Caco-2 (cell line): ENCODE results near the gene ALDH1A3. TPM values are rescaled to one million over a fixed set of nuclear protein-coding genes. Genes with fewer than 3 reads are reported as not detected.
A peak's percentile ranks its signal among the peaks of the same experiment; 100 is the strongest.

ENCODE experiments used
- Bru-seq: library from RNA; stranded (reverse); fragments of 400-500 nt; gene quantifications from one replicate; lab custom pipeline; 2021; lab: Mats Ljungman, UMichigan
- BruChase-seq, 2 experiments: library from RNA; stranded (reverse); fragments of 400-500 nt; gene quantifications; one replicate each; lab custom pipeline; 2021; lab: Mats Ljungman, UMichigan
- BruUV-seq: library from RNA; stranded (reverse); fragments of 400-500 nt; replicated peaks from 2 replicates; lab custom pipeline; 2021; lab: Mats Ljungman, UMichigan
- CTCF ChIA-PET: fragments of 300-600 bp; sonication (Branson Sonifier 250); formaldehyde crosslinking; loops from one replicate; lab custom pipeline; 2022; ENCODE audit warnings: antibody characterized with exemption; lab: Charles Lee
- POLR2A ChIA-PET: fragments of 300-600 bp; sonication (Branson Sonifier 250); formaldehyde crosslinking; loops from one replicate; lab custom pipeline; 2022; ENCODE audit warnings: antibody characterized with exemption; lab: Charles Lee
- DNase-seq, 2 experiments: peaks; one replicate each; pipeline versions ENCODE4 v3.0.0 to v3.0.0-alpha.2; 2020 to 2022
- H3K27me3 ChIP-seq: replicated peaks from 2 replicates; pipeline ENCODE4 v1.6.0; 2011; ENCODE audit warnings: low read length; ENCODE audit not compliant: control insufficient read depth, insufficient read depth
- H3K36me3 ChIP-seq: 2 replicates; pipeline ENCODE4 v1.5.1; 2011; ENCODE audit warnings: low read length; ENCODE audit not compliant: control insufficient read depth, insufficient read depth
- H3K4me1 ChIP-seq: fragments of 250-450 bp; sonication (Bioruptor Pico); 2 replicates; pipeline ENCODE4 v1.5.1; 2020; ENCODE audit warnings: mild to moderate bottlenecking
- H3K4me3 ChIP-seq: 2 replicates; pipeline ENCODE4 v1.5.1; 2011; ENCODE audit warnings: low read depth, mild to moderate bottlenecking, control low read depth, low read length
- H3K9me3 ChIP-seq: fragments of 250-450 bp; sonication (Bioruptor Pico); 2 replicates; pipeline ENCODE4 v1.5.1; 2020; ENCODE audit warnings: mild to moderate bottlenecking, moderate library complexity
- H3K27ac Mint-ChIP-seq: one replicate; pipeline ENCODE4 v1.8.0; 2022; ENCODE audit warnings: mixed read lengths; ENCODE audit not compliant: unreplicated experiment
- H3K27me3 Mint-ChIP-seq: one replicate; pipeline ENCODE4 v1.8.0; 2022; ENCODE audit warnings: mixed read lengths; ENCODE audit not compliant: insufficient read depth, unreplicated experiment
- H3K36me3 Mint-ChIP-seq: one replicate; pipeline ENCODE4 v1.8.0; 2022; ENCODE audit warnings: mild to moderate bottlenecking, mixed read lengths; ENCODE audit not compliant: insufficient read depth, unreplicated experiment
- H3K4me1 Mint-ChIP-seq: one replicate; pipeline ENCODE4 v1.8.0; 2022; ENCODE audit warnings: low read depth, mixed read lengths; ENCODE audit not compliant: unreplicated experiment
- H3K4me3 Mint-ChIP-seq: one replicate; pipeline ENCODE4 v1.8.0; 2022; ENCODE audit warnings: mild to moderate bottlenecking, moderate library complexity, mixed read lengths; ENCODE audit not compliant: unreplicated experiment
- H3K9me3 Mint-ChIP-seq: one replicate; pipeline ENCODE4 v1.8.0; 2022; ENCODE audit warnings: mixed read lengths; ENCODE audit not compliant: unreplicated experiment
- intact Hi-C: fragments of 100-400 bp; cut with micrococcal nuclease; formaldehyde crosslinking; loops from one replicate; pipeline ENCODE4 v1.10.0; 2022; ENCODE audit not compliant: unreplicated experiment
- long read RNA-seq: library from polyadenylated mRNA; stranded (forward); transcript quantifications from one replicate; pipeline ENCODE4 v2.0.0, GENCODE V29; 2022
- total RNA-seq: library from RNA; stranded (reverse); gene quantifications from 2 replicates; pipeline ENCODE4 v1.2.3, GENCODE V29; 2022
- TF ChIP-seq, protein P1 (sequence below), 2 experiments: fragments of 200-600 bp in 1 of 2; IDR thresholded peaks; 1 replicate in 1 of 2; 2 replicates in 1 of 2; pipeline versions ENCODE4 v1.5.1 to v1.8.0; 2011 to 2022; ENCODE audit warnings: antibody characterized with exemption in 1 of 2, control low read depth in 1 of 2, inconsistent platforms in 1 of 2, low read depth in 1 of 2, low read length in 1 of 2, mild to moderate bottlenecking in 1 of 2, moderate library complexity in 1 of 2; ENCODE audit not compliant: insufficient read depth in 1 of 2, severe bottlenecking in 1 of 2, unreplicated experiment in 1 of 2

Gene ALDH1A3
- total RNA-seq = 3.9 and 6.6 TPM in 2 replicates
- Bru-seq, nascent RNA = percentile 35 among the genes with signal in this experiment
- BruChase-seq, experiment 1, labeled RNA remaining after a 2-hour chase = percentile 40 among the genes with signal in this experiment
- BruChase-seq, experiment 2, labeled RNA remaining after a 6-hour chase = percentile 47 among the genes with signal in this experiment
- long read RNA-seq, transcript ALDH1A3-201 (13 exons, 3,924 nt) = major isoform, 9 of 9 reads
- long read RNA-seq, partial matches to known transcripts = 0 of 9 reads
- long read RNA-seq, other reads (novel, unspliced or antisense) = 0 of 9 reads

DNA sequence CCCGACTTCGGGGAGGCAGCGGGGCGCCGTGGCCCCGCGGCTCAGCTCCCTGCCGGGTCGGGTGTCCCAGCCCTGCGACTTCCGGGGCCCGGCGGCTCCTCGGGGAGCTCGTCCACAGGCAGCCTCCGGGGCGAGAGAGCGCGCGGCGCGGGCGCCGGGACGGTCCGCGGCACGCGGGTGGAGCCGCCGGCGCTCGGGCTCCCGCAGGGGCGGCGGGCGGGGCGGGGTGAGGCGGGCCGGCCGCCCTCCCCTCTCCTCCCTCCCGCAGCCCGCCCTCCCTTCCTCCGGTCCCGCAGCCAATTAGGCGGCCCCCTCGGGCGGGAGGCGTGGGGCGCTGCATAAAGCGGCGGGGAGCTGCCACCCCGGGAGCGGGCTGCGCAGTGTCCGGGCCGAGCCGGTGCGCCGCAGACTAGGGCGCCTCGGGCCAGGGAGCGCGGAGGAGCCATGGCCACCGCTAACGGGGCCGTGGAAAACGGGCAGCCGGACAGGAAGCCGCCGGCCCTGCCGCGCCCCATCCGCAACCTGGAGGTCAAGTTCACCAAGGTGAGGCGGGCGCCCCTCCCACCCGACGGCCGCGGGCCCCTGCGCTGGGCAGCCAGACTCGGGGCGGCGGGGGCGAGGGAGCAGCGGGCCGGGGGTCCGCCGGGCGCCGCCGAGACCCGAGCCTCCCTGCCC is at the start of gene ALDH1A3:
Gene ALDH1A3, plus strand, starts transcription at position 368 of the 675 bp plus-strand sequence. Its CDS starts 77 bp downstream, at position 445.
- peak; percentile 54 to 58 for DNase-seq
- Mint-ChIP-seq H3K4me3 (peak within 1 kb of the TSS; percentile 70), H3K27me3 (peaks cover 6% of the 10 kb centered on the region), H3K36me3 (no peaks in the 10 kb centered on the region), H3K4me1 (no peaks in the 10 kb centered on the region), H3K9me3 (no peaks in the 10 kb centered on the region), H3K27ac (no peak within 1 kb of the TSS)
- Histone ChIP-seq H3K9me3 (no peaks in the 10 kb centered on the region), H3K4me3 (peak within 1 kb of the TSS; percentile 39), H3K36me3 (no peaks in the 10 kb centered on the region), H3K27me3 (no peaks in the 10 kb centered on the region), H3K4me1 (peaks cover 5% of the 10 kb centered on the region; the same call in 1 of the 2 replicates)
- BruUV-seq = no TSS peak
- CTCF ChIA-PET = interaction anchor here (1.5 kb wide), 1 partner anchor 39 kb away, joined by 4 read pairs; no protein-coding TSS in a partner anchor
- POLR2A ChIA-PET = no interaction called here
- TF ChIP-seq, protein P1, sequence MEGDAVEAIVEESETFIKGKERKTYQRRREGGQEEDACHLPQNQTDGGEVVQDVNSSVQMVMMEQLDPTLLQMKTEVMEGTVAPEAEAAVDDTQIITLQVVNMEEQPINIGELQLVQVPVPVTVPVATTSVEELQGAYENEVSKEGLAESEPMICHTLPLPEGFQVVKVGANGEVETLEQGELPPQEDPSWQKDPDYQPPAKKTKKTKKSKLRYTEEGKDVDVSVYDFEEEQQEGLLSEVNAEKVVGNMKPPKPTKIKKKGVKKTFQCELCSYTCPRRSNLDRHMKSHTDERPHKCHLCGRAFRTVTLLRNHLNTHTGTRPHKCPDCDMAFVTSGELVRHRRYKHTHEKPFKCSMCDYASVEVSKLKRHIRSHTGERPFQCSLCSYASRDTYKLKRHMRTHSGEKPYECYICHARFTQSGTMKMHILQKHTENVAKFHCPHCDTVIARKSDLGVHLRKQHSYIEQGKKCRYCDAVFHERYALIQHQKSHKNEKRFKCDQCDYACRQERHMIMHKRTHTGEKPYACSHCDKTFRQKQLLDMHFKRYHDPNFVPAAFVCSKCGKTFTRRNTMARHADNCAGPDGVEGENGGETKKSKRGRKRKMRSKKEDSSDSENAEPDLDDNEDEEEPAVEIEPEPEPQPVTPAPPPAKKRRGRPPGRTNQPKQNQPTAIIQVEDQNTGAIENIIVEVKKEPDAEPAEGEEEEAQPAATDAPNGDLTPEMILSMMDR (IDR thresholded peaks at IDR 0.05; ENCODE audit: insufficient read depth in 1 of 2, low read depth in 1 of 2, low read length in 1 of 2, severe bottlenecking in 1 of 2, unreplicated experiment in 1 of 2) = no peak
- intact Hi-C loops = no loop called here

DNA sequence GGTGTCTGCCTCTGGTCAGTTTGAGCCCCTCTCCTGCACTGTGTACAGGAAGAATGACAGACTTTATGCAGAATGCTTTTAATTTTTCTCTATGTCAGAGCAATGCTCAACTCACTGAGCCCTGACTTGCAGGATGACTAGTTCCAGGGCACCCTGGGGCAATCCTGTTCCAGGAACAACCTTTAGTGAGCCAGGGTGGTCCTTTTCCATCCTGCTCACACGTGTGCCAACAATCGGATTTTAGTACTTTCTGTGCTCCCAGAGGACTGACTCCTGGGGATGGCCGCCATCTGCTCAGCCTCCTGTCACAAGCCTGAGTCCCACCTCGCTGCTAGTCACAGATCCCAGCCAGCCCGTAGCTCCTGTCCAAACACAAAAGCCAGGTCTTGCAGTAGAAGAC is 48.2 kb upstream of the ALDH1A3 start:
- BruUV-seq = no TSS peak
- CTCF ChIA-PET = no interaction called here

More for the DNA sequence above, 48.2 kb upstream of the ALDH1A3 start:
- Mint-ChIP-seq H3K4me1 (no peaks in the 10 kb centered on the region), H3K4me3 (no peak overlapping the region), H3K36me3 (no peaks in the 10 kb centered on the region), H3K27ac (no peak overlapping the region), H3K27me3 (no peaks in the 10 kb centered on the region), H3K9me3 (peaks cover 16% of the 10 kb centered on the region)
- Histone ChIP-seq H3K27me3 (no peaks in the 10 kb centered on the region), H3K4me1 (no peaks in the 10 kb centered on the region), H3K9me3 (no peaks in the 10 kb centered on the region), H3K36me3 (no peaks in the 10 kb centered on the region), H3K4me3 (no peak overlapping the region)
- POLR2A ChIA-PET = no interaction called here
- intact Hi-C loops = no loop called here
- no peak for DNase-seq
- TF ChIP-seq, protein P1 (IDR thresholded peaks at IDR 0.05; ENCODE audit: insufficient read depth in 1 of 2, low read depth in 1 of 2, low read length in 1 of 2, severe bottlenecking in 1 of 2, unreplicated experiment in 1 of 2) = no peak
